Tibial nerve (tissue), 4 donors: ENCODE measurements around the gene KRTAP3-1.

Experiments used
- EP300 ChIP-seq, 2 donors: sonication (generic); formaldehyde crosslinking; IDR thresholded peaks; one replicate each; pipeline ENCODE4 v1.6.1; 2017; ENCODE audit warnings: antibody characterized with exemption in 2 of 2, mild to moderate bottlenecking in 1 of 2
- TF ChIP-seq, protein P1 (sequence below), 5 experiments: fragments of 200-600 bp in 3 of 5; fragments of 450-650 bp in 2 of 5; sonication (generic) in 3 of 5; IDR thresholded peaks; one replicate each; pipeline ENCODE4 v1.5.1; 2016 to 2019; ENCODE audit warnings: antibody characterized with exemption in 5 of 5, mild to moderate bottlenecking in 3 of 5, moderate library complexity in 2 of 5

DNA sequence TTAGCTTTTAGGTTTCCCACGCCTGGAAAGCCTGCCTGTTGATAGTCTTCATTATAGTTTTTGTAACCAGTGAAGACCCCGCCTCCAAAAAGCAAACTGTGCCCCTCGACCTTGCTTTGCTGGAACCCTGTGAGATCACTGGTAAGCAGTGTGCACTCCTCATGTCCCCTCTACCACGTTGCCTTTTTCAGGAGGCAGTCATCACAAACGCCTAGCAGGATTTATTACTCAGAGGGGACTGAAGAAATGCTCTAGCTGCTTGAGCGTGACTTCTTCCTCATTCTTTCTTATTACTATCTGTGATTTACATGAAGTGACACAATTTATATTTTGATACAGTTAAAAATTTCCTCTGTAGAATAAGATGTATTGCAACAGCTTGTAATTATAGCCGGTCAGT is 6.5 kb upstream of the KRTAP3-1 start:
- TF ChIP-seq, protein P1, sequence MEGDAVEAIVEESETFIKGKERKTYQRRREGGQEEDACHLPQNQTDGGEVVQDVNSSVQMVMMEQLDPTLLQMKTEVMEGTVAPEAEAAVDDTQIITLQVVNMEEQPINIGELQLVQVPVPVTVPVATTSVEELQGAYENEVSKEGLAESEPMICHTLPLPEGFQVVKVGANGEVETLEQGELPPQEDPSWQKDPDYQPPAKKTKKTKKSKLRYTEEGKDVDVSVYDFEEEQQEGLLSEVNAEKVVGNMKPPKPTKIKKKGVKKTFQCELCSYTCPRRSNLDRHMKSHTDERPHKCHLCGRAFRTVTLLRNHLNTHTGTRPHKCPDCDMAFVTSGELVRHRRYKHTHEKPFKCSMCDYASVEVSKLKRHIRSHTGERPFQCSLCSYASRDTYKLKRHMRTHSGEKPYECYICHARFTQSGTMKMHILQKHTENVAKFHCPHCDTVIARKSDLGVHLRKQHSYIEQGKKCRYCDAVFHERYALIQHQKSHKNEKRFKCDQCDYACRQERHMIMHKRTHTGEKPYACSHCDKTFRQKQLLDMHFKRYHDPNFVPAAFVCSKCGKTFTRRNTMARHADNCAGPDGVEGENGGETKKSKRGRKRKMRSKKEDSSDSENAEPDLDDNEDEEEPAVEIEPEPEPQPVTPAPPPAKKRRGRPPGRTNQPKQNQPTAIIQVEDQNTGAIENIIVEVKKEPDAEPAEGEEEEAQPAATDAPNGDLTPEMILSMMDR (IDR thresholded peaks at IDR 0.05), result no peak
- no peak for TF ChIP-seq EP300 (IDR thresholded peaks at IDR 0.05)
